Effector memory CD8-positive, alpha-beta T cell (primary cell): ENCODE measurements around the gene DSCAML1.
"Not testable (repeated sequence)": the region's sequence is repeated elsewhere in the genome, so short reads cannot be mapped to it uniquely, and the experiment has no call there.

ENCODE experiments used
- ATAC-seq: fragments of 150-1000 bp; cut with Tn5 transposase; replicated peaks from 2 replicates; pipeline ENCODE4 v1.10.0; 2021; ENCODE audit warnings: mild to moderate bottlenecking, moderate library complexity
- DNase-seq, 3 experiments: peaks; one replicate each; pipeline ENCODE4 v3.0.0; 2021
- H3K27ac Mint-ChIP-seq, 2 donors: one replicate each; pipeline ENCODE4 v1.8.0; 2022; ENCODE audit warnings: mild to moderate bottlenecking in 2 of 2, mixed read lengths in 2 of 2, moderate library complexity in 2 of 2
- H3K27me3 Mint-ChIP-seq, 2 donors: one replicate each; pipeline ENCODE4 v1.8.0; 2022; ENCODE audit warnings: mixed read lengths in 2 of 2
- H3K36me3 Mint-ChIP-seq: one replicate; pipeline ENCODE4 v1.8.0; 2022; ENCODE audit warnings: mild to moderate bottlenecking, moderate library complexity, mixed read lengths; ENCODE audit not compliant: insufficient read depth
- H3K4me1 Mint-ChIP-seq, 2 donors: one replicate each; pipeline ENCODE4 v1.8.0; 2022; ENCODE audit warnings: low read depth in 2 of 2, mixed read lengths in 2 of 2
- H3K4me3 Mint-ChIP-seq, 2 donors: one replicate each; pipeline ENCODE4 v1.8.0; 2022; ENCODE audit warnings: mild to moderate bottlenecking in 2 of 2, mixed read lengths in 2 of 2, moderate library complexity in 2 of 2
- H3K9me3 Mint-ChIP-seq, 2 donors: one replicate each; pipeline ENCODE4 v1.8.0; 2022; ENCODE audit warnings: mixed read lengths in 2 of 2

Gene DSCAML1

DNA sequence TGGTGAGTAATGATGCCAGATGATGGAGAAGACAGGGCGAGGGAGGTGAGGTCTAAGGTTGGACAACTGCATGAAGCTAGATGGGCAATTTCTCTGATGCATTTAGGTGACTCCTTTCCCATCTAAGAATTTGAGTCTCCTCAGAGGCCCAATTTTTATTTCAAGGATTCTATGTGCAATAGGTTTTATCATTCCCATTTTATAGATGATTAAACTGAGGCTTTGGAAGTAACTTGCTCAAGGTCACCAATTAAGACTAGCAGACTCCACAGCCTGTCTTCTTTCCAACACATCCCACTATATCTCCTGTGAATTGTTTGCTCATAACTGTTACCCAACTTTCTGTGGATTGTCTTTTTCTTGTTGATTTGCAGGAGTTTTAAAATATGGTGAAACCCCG lies 28.5 kb downstream of the DSCAML1 start:
- H3K36me3 Mint-ChIP-seq, result peaks cover 3% of the 10 kb centered on the region
- H3K27me3 Mint-ChIP-seq, result peaks cover 19 to 77% of the 10 kb centered on the region in 2 donors
- H3K9me3 Mint-ChIP-seq, result no peaks in the 10 kb centered on the region
- no peak overlapping the region for H3K27ac Mint-ChIP-seq
- no peaks in the 10 kb centered on the region for H3K4me1 Mint-ChIP-seq
- ATAC-seq (no peak), DNase-seq (no peak)
- no peak overlapping the region for H3K4me3 Mint-ChIP-seq

DNA sequence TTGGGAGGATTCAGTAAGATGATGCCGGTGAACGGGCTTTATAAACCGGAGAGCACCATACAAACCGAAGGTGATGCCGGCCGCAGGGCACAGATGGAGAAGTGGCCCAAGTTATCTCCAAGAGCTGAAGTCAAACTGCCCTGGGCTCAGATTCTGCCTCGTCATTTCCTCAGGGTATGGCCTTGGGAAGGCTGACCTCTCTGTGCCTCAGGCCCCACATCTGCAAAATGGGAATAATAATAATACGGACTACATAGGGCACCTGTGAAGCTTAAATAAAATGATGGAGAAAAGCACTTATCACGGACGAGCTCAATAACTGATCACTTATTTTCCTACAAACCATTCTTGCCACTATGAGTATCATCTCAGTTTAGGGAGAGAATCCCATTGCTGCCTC lies 29.9 kb downstream of the DSCAML1 start:
- H3K9me3 Mint-ChIP-seq, result no peaks in the 10 kb centered on the region
- H3K4me3 Mint-ChIP-seq, result no peak overlapping the region
- DNase-seq, result no peak
- peaks cover 27 to 75% of the 10 kb centered on the region in 2 donors for H3K27me3 Mint-ChIP-seq
- H3K27ac Mint-ChIP-seq, result no peak overlapping the region
- peaks cover 3% of the 10 kb centered on the region for H3K36me3 Mint-ChIP-seq
- no peaks in the 10 kb centered on the region for H3K4me1 Mint-ChIP-seq
- ATAC-seq, result no peak

DNA sequence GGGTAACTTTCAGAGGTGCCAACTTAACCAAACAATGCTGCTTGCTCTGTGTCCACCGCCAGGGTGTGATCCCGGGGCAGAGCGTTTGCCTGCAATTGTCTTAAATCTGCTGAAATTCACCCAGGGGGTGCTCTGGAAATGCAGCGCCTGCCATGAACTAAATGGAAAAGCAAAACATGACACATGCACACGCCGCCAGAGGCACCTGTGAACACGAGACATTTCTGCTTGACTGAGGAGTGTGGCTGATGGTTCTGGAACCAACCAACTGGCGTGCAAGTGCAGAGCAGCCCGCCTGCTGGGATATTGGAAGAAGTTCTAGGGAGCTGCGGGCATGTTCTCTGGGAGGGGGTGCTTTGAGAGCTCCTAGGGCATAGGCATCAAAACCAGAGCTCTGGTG lies 30.4 kb downstream of the DSCAML1 start:
- Mint-ChIP-seq H3K9me3 (no peaks in the 10 kb centered on the region), H3K4me1 (no peaks in the 10 kb centered on the region), H3K27me3 (peaks cover 31 to 74% of the 10 kb centered on the region in 2 donors), H3K27ac (no peak overlapping the region), H3K4me3 (no peak overlapping the region), H3K36me3 (no peaks in the 10 kb centered on the region)
- ATAC-seq, result no peak
- DNase-seq, result no peak

DNA sequence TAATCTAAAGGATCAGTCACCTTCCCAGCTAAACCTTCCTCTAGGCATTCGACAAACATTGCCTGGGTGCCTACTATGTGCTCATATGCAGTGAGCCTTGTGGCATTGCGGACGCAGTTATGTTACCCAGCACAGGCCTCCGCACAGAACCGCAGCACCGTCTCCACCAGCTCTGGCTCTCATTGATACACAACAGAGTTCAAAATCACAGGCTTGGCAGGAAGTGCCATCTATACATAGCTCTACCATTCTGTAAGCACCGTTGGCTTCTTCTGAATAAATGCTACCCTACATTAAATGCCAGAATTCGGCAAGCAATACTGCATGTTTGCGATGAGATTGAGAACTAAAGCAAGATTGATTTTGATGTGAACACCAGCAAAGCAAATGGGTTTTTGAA lies 31.0 kb downstream of the DSCAML1 start:
- H3K27ac Mint-ChIP-seq, result no peak overlapping the region
- H3K4me1 Mint-ChIP-seq, result no peaks in the 10 kb centered on the region
- ATAC-seq (no peak), DNase-seq (no peak)
- H3K9me3 Mint-ChIP-seq, result no peaks in the 10 kb centered on the region
- H3K36me3 Mint-ChIP-seq, result no peaks in the 10 kb centered on the region
- peaks cover 31 to 78% of the 10 kb centered on the region in 2 donors for H3K27me3 Mint-ChIP-seq
- H3K4me3 Mint-ChIP-seq, result no peak overlapping the region

DNA sequence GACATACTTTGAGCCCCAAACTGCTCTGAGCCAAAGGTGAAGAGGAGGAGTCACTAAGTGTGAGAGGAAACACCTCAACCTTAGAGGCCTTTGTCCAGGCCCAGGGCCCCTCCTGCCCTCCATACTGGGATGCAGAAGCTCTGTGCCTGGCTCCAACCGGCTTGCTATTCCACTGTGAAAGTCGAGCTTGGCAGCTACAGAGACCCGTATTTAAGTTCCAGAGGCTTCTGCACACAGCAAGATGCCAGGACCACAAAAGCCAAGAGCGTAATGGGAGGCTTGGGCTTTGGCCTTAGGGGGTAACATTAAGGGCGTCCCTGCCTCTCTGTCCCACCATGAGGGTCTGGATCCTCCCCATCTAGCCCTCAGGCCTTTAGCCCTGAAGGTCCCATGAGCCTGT lies 31.9 kb downstream of the DSCAML1 start:
- no peaks in the 10 kb centered on the region for H3K4me1 Mint-ChIP-seq
- no peak overlapping the region for H3K4me3 Mint-ChIP-seq
- no peaks in the 10 kb centered on the region for H3K9me3 Mint-ChIP-seq
- ATAC-seq (no peak), DNase-seq (no peak)
- no peaks in the 10 kb centered on the region for H3K36me3 Mint-ChIP-seq
- no peak overlapping the region for H3K27ac Mint-ChIP-seq
- peaks cover 30 to 82% of the 10 kb centered on the region in 2 donors for H3K27me3 Mint-ChIP-seq

DNA sequence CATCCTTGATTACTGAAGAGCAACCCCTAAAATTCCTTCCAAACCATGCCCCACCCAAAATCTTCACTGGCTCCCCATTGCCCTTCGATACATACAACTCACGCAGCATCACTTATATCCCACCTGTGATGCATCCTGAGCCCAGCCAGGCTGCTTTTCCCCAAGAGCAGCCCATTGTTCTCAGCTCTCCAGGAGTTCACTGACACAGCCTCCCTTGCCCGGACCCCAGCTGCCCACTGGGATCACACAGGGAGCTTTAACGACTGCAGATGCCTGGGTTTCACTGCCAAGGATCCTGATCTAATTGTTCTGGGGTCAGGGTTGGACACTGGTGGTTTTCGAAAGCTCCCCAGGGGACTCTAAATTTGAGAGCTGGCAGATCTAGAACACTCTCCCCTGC lies 33.6 kb downstream of the DSCAML1 start:
- H3K4me1 Mint-ChIP-seq, H3K36me3 Mint-ChIP-seq, H3K27ac Mint-ChIP-seq, H3K9me3 Mint-ChIP-seq, DNase-seq, ATAC-seq, H3K4me3 Mint-ChIP-seq: not testable (repeated sequence)
- H3K27me3 Mint-ChIP-seq, result peaks cover 31 to 90% of the 10 kb centered on the region in 2 donors

DNA sequence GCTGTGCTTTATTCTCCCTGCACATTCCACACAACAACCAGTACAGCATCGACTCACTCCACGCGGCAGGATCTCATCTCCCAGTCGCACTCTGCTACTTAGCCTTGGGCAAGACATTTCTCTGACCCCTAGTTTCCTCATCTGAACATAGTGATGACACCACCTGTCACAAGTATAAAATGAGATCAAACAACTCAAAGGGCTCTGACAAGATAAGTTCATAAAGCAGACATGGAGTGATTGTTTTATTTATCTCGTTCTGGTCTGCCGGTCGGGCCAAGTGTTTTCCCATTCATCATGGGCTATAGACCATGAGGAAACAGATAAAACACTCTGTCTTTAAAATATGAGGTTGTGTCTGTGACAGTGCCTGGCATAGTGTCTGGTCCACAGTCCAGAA lies 35.0 kb downstream of the DSCAML1 start:
- H3K9me3 Mint-ChIP-seq, result no peaks in the 10 kb centered on the region
- ATAC-seq (no peak), DNase-seq (no peak)
- H3K4me1 Mint-ChIP-seq, result no peaks in the 10 kb centered on the region
- H3K27ac Mint-ChIP-seq, result no peak overlapping the region
- peaks cover 2% of the 10 kb centered on the region for H3K36me3 Mint-ChIP-seq
- H3K27me3 Mint-ChIP-seq, result peaks cover 24 to 87% of the 10 kb centered on the region in 2 donors
- no peak overlapping the region for H3K4me3 Mint-ChIP-seq

DNA sequence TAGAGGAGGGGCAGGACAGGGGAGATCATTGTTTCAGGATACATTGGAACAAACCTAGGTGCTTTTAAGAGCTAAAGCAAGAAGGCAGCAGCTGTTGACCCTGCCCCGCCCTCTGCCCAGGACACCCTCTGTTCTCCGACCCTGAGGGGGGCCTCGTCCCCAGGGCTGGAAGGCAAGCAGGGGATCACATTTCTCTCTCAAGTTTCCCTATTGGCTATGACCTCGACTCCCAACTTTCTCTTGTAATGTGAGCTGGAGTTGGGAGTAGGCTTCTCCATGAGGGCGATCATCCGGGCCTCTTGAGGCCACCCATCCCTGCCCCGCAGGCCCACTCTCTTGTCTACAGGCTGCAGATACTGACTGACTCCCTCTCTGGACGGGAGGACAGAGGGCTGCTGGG lies 37.7 kb downstream of the DSCAML1 start:
- Mint-ChIP-seq H3K27me3 (peaks cover 33 to 80% of the 10 kb centered on the region in 2 donors), H3K36me3 (peaks cover 2% of the 10 kb centered on the region), H3K4me1 (no peaks in the 10 kb centered on the region), H3K4me3 (no peak overlapping the region), H3K9me3 (no peaks in the 10 kb centered on the region), H3K27ac (no peak overlapping the region)
- DNase-seq, result no peak
- ATAC-seq, result no peak

DNA sequence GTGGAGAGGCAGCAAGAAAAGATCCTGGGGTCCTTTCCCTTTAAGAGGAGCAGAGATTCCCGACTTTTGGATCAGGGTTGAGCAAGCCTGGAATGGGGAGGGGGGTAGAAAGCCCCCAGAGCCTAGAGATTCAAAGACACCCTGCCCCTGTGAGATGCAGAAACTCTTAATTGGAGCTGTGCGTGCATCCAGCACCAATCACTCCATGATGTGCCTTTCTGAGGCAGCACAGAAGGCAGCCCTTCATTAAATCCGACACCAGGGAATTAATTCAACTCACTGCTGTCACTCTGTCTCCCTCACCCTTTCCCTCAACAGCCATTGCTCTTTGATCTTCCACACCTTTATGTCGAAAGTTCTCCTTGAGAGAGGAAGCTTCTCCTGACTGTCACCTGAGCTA lies 43.0 kb downstream of the DSCAML1 start:
- Mint-ChIP-seq H3K4me3 (no peak overlapping the region), H3K4me1 (no peaks in the 10 kb centered on the region), H3K27ac (no peak overlapping the region), H3K9me3 (no peaks in the 10 kb centered on the region), H3K27me3 (peaks cover 16 to 50% of the 10 kb centered on the region in 2 donors), H3K36me3 (peaks cover 5% of the 10 kb centered on the region)
- no peak for ATAC-seq
- no peak for DNase-seq

DNA sequence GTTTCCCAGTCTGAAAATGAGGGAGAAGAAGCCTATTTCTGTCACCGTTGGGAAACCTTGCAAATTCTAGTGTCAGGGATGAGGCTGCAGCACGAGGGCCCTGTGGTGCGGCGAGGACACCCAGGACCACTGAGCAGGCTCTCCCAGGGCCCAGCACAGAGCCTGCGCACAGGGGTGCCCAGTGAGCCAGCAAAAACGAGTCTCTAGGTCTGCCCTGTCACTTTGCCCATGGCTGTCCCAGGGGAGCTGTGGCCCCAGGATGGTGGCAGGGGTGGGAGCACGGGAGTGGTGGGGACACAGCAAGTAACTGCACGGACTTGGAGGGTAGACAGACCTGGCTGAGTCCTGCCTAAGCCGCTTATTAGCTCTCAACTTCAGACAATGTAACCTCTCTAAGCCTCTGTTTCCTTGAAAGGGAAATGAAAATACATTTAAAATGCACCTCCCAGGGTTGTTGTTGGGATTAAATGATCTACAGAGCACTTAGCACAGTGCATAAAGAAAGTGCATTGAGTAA lies 44.2 kb downstream of the DSCAML1 start:
- no peaks in the 10 kb centered on the region for H3K4me1 Mint-ChIP-seq
- no peaks in the 10 kb centered on the region for H3K9me3 Mint-ChIP-seq
- DNase-seq, result no peak
- H3K4me3 Mint-ChIP-seq, result no peak overlapping the region
- no peak overlapping the region for H3K27ac Mint-ChIP-seq
- no peak for ATAC-seq
- peaks cover 2% of the 10 kb centered on the region for H3K36me3 Mint-ChIP-seq
- H3K27me3 Mint-ChIP-seq, result peaks cover 16 to 48% of the 10 kb centered on the region in 2 donors

DNA sequence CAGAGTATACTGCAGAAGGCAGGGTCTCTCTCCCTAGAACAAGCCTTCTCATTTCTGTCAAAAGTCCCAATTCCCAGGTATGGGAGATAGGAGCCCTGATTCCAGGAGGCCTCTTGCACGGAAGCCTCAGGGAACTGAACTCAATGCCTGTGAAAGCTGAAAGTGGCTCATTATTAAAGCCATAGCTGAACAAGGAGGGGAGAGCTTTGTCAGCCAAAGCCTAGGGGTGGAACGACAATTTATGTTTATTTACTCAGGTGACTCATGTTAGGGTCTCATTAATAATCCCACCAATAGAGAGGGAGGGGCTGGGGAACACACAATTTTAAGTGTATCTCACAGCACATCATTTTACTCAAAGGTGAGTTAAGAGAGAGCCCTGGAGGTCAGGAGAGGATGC lies 44.9 kb downstream of the DSCAML1 start:
- Mint-ChIP-seq H3K9me3 (no peaks in the 10 kb centered on the region), H3K27me3 (peaks cover 16 to 49% of the 10 kb centered on the region in 2 donors), H3K36me3 (peaks cover 2% of the 10 kb centered on the region), H3K27ac (no peak overlapping the region), H3K4me1 (no peaks in the 10 kb centered on the region), H3K4me3 (no peak overlapping the region)
- ATAC-seq, result no peak
- DNase-seq, result no peak

DNA sequence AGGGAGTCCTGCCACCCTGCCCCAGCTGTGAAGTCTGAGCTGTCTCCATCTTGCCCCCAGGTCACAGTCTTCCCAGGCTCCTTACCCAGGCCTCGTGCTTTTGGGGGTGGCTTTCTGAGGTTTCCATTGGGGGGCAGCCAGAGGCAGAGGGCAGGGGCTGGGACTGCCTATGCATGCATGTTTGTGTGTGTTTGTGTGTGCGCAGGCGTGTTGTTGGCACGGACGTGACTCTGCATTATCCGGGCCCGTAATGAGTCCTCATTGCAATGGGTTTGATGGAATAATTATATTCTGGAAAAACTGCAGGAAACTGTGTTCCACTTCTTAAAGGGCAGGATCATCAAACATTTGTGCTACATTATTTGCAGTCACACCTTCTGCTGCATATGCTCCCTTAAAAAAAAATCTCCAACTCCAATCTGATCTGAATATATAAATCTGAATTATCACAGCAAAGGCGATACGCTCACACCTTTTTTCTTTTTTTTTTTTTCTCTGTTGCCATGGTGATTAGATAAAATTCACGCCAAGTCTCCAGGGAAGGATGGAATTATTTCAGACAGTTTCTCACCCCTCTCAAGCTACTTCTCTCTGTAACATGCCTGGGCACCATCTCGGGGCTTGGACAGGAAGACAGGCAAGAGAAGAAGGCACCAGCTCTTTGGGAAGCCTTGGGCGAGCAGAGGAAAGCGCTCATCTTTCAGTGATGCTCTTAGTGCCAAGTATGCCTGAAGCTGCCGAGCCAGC lies 45.9 kb downstream of the DSCAML1 start:
- no peak overlapping the region for H3K27ac Mint-ChIP-seq
- H3K9me3 Mint-ChIP-seq, result no peaks in the 10 kb centered on the region
- peaks cover 2% of the 10 kb centered on the region for H3K36me3 Mint-ChIP-seq
- DNase-seq (no peak), ATAC-seq (no peak)
- H3K27me3 Mint-ChIP-seq, result peaks cover 8 to 46% of the 10 kb centered on the region in 2 donors
- no peak overlapping the region for H3K4me3 Mint-ChIP-seq
- H3K4me1 Mint-ChIP-seq, result no peaks in the 10 kb centered on the region

DNA sequence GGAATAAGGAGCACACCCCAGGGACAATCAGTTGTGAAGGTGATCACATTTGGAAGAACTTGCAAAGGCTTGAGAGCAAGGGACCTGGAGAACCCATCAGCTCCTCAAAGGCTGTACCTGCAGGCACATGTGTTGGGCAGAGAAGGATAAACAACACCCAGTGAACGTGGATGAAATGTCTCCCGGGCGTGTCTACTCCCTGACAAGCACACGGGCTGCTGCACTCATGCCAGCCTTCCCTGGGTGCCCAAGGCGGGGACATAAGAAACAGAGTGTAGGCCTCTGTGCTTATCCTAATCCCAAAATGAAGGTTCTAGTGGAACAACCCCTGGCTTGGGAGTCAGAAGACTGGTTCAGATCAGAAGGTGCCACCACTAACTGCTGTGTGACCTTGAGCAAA lies 46.7 kb downstream of the DSCAML1 start:
- peaks cover 7 to 38% of the 10 kb centered on the region in 2 donors for H3K27me3 Mint-ChIP-seq
- ATAC-seq, result no peak
- H3K9me3 Mint-ChIP-seq, result no peaks in the 10 kb centered on the region

DNA sequence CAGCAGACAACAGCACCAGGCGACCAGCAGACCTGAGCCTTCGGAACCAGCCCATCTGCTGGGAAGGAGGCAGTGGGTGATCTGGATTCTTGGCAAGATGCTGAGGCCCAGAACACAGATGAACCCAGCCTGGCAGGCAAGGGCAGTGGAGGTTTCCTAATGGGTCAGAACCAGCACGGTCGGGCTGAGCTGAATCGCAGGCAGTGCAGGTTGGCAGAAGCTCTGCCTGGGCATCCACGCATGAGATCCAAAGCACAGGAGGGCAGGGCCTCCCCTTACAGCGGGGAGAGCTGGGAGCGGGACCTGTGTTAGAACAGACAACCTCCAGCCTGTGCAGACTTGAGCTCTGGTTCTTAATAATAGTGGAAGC lies 47.5 kb downstream of the DSCAML1 start:
- no peaks in the 10 kb centered on the region for H3K9me3 Mint-ChIP-seq
- no peaks in the 10 kb centered on the region for H3K4me1 Mint-ChIP-seq
- no peak overlapping the region for H3K27ac Mint-ChIP-seq
- DNase-seq (no peak), ATAC-seq (no peak)
- peaks cover 9 to 42% of the 10 kb centered on the region in 2 donors for H3K27me3 Mint-ChIP-seq
- H3K4me3 Mint-ChIP-seq, result no peak overlapping the region
- H3K36me3 Mint-ChIP-seq, result peaks cover 2% of the 10 kb centered on the region

More for the DNA sequence above, 46.7 kb downstream of the DSCAML1 start:
- no peak overlapping the region for H3K27ac Mint-ChIP-seq
- H3K4me1 Mint-ChIP-seq, result no peaks in the 10 kb centered on the region
- no peak for DNase-seq
- H3K4me3 Mint-ChIP-seq, result no peak overlapping the region
- peaks cover 2% of the 10 kb centered on the region for H3K36me3 Mint-ChIP-seq
